ENCODE measurements around the gene AATK.

Gene AATK

GRCh38 chr17:81207610-81208581 lies 41.9 kb upstream of the AATK start:
- H3K4me3 ChIP-seq (ENCODE audit: low read depth, low read length) = no peak overlapping the region
- no peak for TF ChIP-seq CTCF (IDR thresholded peaks at IDR 0.05; ENCODE audit: insufficient read depth, low read depth, low read length, missing control alignments)
- no peak for DNase-seq (ENCODE audit: low read depth)

GRCh38 chr17:81206657-81207056 lies 40.6 kb upstream of the AATK start:
- H3K4me3 ChIP-seq (ENCODE audit: low read depth, low read length) = no peak overlapping the region
- no peak for TF ChIP-seq CTCF (IDR thresholded peaks at IDR 0.05; ENCODE audit: insufficient read depth, low read depth, low read length, missing control alignments)
- no peak for DNase-seq (ENCODE audit: low read depth)

- DNase-seq (ENCODE audit: low read depth) = no peak
- H3K4me3 ChIP-seq (ENCODE audit: low read depth, low read length) = no peak overlapping the region
- no peak for TF ChIP-seq CTCF (IDR thresholded peaks at IDR 0.05; ENCODE audit: insufficient read depth, low read depth, low read length, missing control alignments)
Observed at GRCh38 chr17:81206166-81206565, 40.1 kb upstream of the AATK start.

GRCh38 chr17:81204578-81204977 lies 38.6 kb upstream of the AATK start:
- no peak overlapping the region for H3K4me3 ChIP-seq (ENCODE audit: low read depth, low read length)
- no peak for DNase-seq (ENCODE audit: low read depth)
- TF ChIP-seq CTCF (IDR thresholded peaks at IDR 0.05; ENCODE audit: insufficient read depth, low read depth, low read length, missing control alignments) = no peak

GRCh38 chr17:81203136-81203535 lies 37.1 kb upstream of the AATK start:
- no peak overlapping the region for H3K4me3 ChIP-seq (ENCODE audit: low read depth, low read length)
- DNase-seq (ENCODE audit: low read depth) = no peak
- no peak for TF ChIP-seq CTCF (IDR thresholded peaks at IDR 0.05; ENCODE audit: insufficient read depth, low read depth, low read length, missing control alignments)

- H3K4me3 ChIP-seq (ENCODE audit: low read depth, low read length) = no peak overlapping the region
- DNase-seq (ENCODE audit: low read depth) = no peak
- TF ChIP-seq CTCF (IDR thresholded peaks at IDR 0.05; ENCODE audit: insufficient read depth, low read depth, low read length, missing control alignments) = no peak
Observed at GRCh38 chr17:81202318-81202717, 36.3 kb upstream of the AATK start.
